Neural cell (in vitro differentiated cells): ENCODE measurements around the gene USP12. TPM values are rescaled to one million over a fixed set of nuclear protein-coding genes. Genes with fewer than 3 reads are reported as not detected.

Experiments used
- H2AFZ ChIP-seq: fragments of 200-600, 300-800 bp; sonication (generic), shearing (Covaris generic); 2 replicates; pipeline ENCODE4 v1.6.0; 2014; ENCODE audit warnings: low read depth, mild to moderate bottlenecking, antibody characterized with exemption, low read length, moderate library complexity
- H3F3A ChIP-seq: fragments of 200-600 bp; shearing (Covaris generic); 2 replicates; pipeline ENCODE4 v1.6.1; 2016; ENCODE audit warnings: mild to moderate bottlenecking, moderate library complexity, mixed read lengths, antibody characterized with exemption, low read length; ENCODE audit not compliant: insufficient read depth, poor library complexity, severe bottlenecking
- H3K27ac ChIP-seq: fragments of 200-600, 300-800 bp; sonication (generic), shearing (Covaris generic); 2 replicates; pipeline ENCODE4 v1.5.1; 2014; ENCODE audit warnings: mild to moderate bottlenecking, low read length, moderate library complexity
- H3K27me3 ChIP-seq: fragments of 300-800, 200-600 bp; sonication (generic), shearing (Covaris generic); 2 replicates; pipeline ENCODE4 v1.6.0; 2014; ENCODE audit warnings: mild to moderate bottlenecking, low read depth, low read length, moderate library complexity; ENCODE audit not compliant: insufficient read depth
- H3K36me3 ChIP-seq: fragments of 300-800, 200-600 bp; sonication (generic), shearing (Covaris generic); 2 replicates; pipeline ENCODE4 v1.5.1; 2014; ENCODE audit warnings: mild to moderate bottlenecking, antibody characterized with exemption, low read length, moderate library complexity; ENCODE audit not compliant: insufficient read depth
- H3K4me2 ChIP-seq: fragments of 300-800, 200-600 bp; sonication (generic), shearing (Covaris generic); 2 replicates; pipeline ENCODE4 v1.6.0; 2014; ENCODE audit warnings: mild to moderate bottlenecking, low read length
- H3K4me3 ChIP-seq: fragments of 300-800, 200-600 bp; sonication (generic), shearing (Covaris generic); 2 replicates; pipeline ENCODE4 v1.5.1; 2014; ENCODE audit warnings: mild to moderate bottlenecking, low read length, moderate library complexity
- H3K79me2 ChIP-seq: fragments of 200-600 bp; shearing (Covaris generic); replicated peaks from 2 replicates; pipeline ENCODE4 v1.6.0; 2014; ENCODE audit warnings: mild to moderate bottlenecking, low read length, moderate library complexity; ENCODE audit not compliant: insufficient read depth
- H3K9ac ChIP-seq: fragments of 300-800, 200-600 bp; sonication (generic), shearing (Covaris generic); 2 replicates; pipeline ENCODE4 v1.6.1; 2016; ENCODE audit warnings: mild to moderate bottlenecking, low read length, mixed read lengths
- H3K9me2 ChIP-seq: fragments of 200-600 bp; shearing (Covaris generic); 2 replicates; pipeline ENCODE4 v1.6.1; 2016; ENCODE audit warnings: mild to moderate bottlenecking, low read length, mixed read lengths; ENCODE audit not compliant: insufficient read depth
- H3K9me3 ChIP-seq: fragments of 200-600, 300-800 bp; sonication (generic), shearing (Covaris generic); 2 replicates; pipeline ENCODE4 v1.6.1; 2016; ENCODE audit warnings: mild to moderate bottlenecking, mixed run types, low read length, moderate library complexity, mixed read lengths
- H4K20me1 ChIP-seq: fragments of 200-600 bp; shearing (Covaris generic); 2 replicates; pipeline ENCODE4 v1.6.1; 2016; ENCODE audit warnings: mild to moderate bottlenecking, mixed run types; ENCODE audit not compliant: insufficient read depth
- EP300 ChIP-seq: fragments of 450-650 bp; conservative IDR thresholded peaks from 2 replicates; pipeline ENCODE4 v1.6.1; 2014; ENCODE audit warnings: antibody characterized with exemption, mild to moderate bottlenecking, moderate library complexity; ENCODE audit not compliant: poor library complexity, severe bottlenecking
- EZH2 ChIP-seq: fragments of 200-600, 300-800 bp; shearing (Covaris generic), sonication (generic); IDR thresholded peaks from 2 replicates; pipeline ENCODE4 v1.6.1; 2014; ENCODE audit warnings: antibody characterized with exemption, low read length, borderline replicate concordance, mild to moderate bottlenecking; ENCODE audit not compliant: insufficient read depth, poor library complexity, severe bottlenecking
- MXI1 ChIP-seq: fragments of 450-650 bp; conservative IDR thresholded peaks from 2 replicates; pipeline ENCODE4 v1.6.1; 2014; ENCODE audit warnings: antibody characterized with exemption, mild to moderate bottlenecking; ENCODE audit not compliant: poor library complexity, severe bottlenecking
- POLR2AphosphoS5 ChIP-seq: IDR thresholded peaks from 2 replicates; pipeline ENCODE4 v1.6.1; 2012
- RAD21 ChIP-seq: fragments of 450-650 bp; conservative IDR thresholded peaks from 2 replicates; pipeline ENCODE4 v1.6.1; 2014; ENCODE audit warnings: antibody characterized with exemption, mild to moderate bottlenecking, moderate library complexity
- SMC3 ChIP-seq: fragments of 450-650 bp; conservative IDR thresholded peaks from 2 replicates; pipeline ENCODE4 v1.6.1; 2014; ENCODE audit warnings: antibody characterized with exemption, mild to moderate bottlenecking, moderate library complexity; ENCODE audit not compliant: poor library complexity
- TAF1 ChIP-seq: IDR thresholded peaks from 2 replicates; pipeline ENCODE4 v1.6.1; 2012; ENCODE audit warnings: low read depth
- polyA plus RNA-seq: library from polyadenylated mRNA; depleted of rRNA; stranded (reverse); fragments of >200 nt; gene quantifications from 2 replicates; pipeline ENCODE4 v1.2.3, GENCODE V29; 2014
- TF ChIP-seq, protein P1 (sequence below): IDR thresholded peaks from 2 replicates; pipeline ENCODE4 v1.6.1; 2012; ENCODE audit warnings: borderline replicate concordance
- TF ChIP-seq, protein P2 (sequence below): fragments of 450-650 bp; IDR thresholded peaks from 2 replicates; pipeline ENCODE4 v1.5.1; 2014; ENCODE audit warnings: antibody characterized with exemption, mild to moderate bottlenecking, moderate library complexity; ENCODE audit not compliant: poor library complexity, severe bottlenecking

USP12 gene
- polyA plus RNA-seq, 1 donor from 2014 or later = 26.2 TPM

DNA sequence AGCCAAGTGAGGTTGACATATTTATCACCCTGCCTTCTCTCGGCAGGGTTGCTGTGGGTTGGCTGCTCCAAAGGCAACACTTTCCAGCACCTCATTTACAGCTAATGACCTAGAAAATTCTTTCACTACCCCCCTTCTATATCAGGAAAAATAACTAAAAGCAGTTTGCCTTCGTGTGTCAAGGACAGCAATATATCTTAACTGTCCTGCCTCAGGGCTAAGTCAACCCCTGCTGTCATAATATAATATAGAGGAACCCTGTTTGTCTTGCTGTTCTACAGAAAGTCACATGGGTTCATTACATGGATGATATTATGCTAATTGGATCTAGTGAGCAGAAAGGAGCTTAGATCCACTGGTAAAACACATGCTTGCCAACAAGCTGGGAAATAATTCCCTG lies 28.1 kb upstream of the USP12 start:
- no peaks in the 10 kb centered on the region for H3K9me2 ChIP-seq
- no peaks in the 10 kb centered on the region for H3K27me3 ChIP-seq
- no peak overlapping the region for H3K9ac ChIP-seq
- no peaks in the 10 kb centered on the region for H3F3A ChIP-seq
- no peak overlapping the region for H3K4me3 ChIP-seq
- H3K36me3 ChIP-seq = no peaks in the 10 kb centered on the region
- H3K9me3 ChIP-seq = no peaks in the 10 kb centered on the region
- no peaks in the 10 kb centered on the region for H3K79me2 ChIP-seq
- no peak overlapping the region for H3K27ac ChIP-seq
- no peak overlapping the region for H3K4me2 ChIP-seq
- TF ChIP-seq POLR2AphosphoS5 = no peak
- no peak for TF ChIP-seq RAD21
- no peak for TF ChIP-seq SMC3
- TF ChIP-seq, protein P1, sequence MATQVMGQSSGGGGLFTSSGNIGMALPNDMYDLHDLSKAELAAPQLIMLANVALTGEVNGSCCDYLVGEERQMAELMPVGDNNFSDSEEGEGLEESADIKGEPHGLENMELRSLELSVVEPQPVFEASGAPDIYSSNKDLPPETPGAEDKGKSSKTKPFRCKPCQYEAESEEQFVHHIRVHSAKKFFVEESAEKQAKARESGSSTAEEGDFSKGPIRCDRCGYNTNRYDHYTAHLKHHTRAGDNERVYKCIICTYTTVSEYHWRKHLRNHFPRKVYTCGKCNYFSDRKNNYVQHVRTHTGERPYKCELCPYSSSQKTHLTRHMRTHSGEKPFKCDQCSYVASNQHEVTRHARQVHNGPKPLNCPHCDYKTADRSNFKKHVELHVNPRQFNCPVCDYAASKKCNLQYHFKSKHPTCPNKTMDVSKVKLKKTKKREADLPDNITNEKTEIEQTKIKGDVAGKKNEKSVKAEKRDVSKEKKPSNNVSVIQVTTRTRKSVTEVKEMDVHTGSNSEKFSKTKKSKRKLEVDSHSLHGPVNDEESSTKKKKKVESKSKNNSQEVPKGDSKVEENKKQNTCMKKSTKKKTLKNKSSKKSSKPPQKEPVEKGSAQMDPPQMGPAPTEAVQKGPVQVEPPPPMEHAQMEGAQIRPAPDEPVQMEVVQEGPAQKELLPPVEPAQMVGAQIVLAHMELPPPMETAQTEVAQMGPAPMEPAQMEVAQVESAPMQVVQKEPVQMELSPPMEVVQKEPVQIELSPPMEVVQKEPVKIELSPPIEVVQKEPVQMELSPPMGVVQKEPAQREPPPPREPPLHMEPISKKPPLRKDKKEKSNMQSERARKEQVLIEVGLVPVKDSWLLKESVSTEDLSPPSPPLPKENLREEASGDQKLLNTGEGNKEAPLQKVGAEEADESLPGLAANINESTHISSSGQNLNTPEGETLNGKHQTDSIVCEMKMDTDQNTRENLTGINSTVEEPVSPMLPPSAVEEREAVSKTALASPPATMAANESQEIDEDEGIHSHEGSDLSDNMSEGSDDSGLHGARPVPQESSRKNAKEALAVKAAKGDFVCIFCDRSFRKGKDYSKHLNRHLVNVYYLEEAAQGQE = no peak
- no peak for TF ChIP-seq MXI1
- TF ChIP-seq EZH2 = no peak
- TF ChIP-seq TAF1 = no peak
- no peak for TF ChIP-seq EP300
- TF ChIP-seq, protein P2, sequence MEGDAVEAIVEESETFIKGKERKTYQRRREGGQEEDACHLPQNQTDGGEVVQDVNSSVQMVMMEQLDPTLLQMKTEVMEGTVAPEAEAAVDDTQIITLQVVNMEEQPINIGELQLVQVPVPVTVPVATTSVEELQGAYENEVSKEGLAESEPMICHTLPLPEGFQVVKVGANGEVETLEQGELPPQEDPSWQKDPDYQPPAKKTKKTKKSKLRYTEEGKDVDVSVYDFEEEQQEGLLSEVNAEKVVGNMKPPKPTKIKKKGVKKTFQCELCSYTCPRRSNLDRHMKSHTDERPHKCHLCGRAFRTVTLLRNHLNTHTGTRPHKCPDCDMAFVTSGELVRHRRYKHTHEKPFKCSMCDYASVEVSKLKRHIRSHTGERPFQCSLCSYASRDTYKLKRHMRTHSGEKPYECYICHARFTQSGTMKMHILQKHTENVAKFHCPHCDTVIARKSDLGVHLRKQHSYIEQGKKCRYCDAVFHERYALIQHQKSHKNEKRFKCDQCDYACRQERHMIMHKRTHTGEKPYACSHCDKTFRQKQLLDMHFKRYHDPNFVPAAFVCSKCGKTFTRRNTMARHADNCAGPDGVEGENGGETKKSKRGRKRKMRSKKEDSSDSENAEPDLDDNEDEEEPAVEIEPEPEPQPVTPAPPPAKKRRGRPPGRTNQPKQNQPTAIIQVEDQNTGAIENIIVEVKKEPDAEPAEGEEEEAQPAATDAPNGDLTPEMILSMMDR = no peak
- H2AFZ ChIP-seq = no peak overlapping the region
- no peaks in the 10 kb centered on the region for H4K20me1 ChIP-seq

DNA sequence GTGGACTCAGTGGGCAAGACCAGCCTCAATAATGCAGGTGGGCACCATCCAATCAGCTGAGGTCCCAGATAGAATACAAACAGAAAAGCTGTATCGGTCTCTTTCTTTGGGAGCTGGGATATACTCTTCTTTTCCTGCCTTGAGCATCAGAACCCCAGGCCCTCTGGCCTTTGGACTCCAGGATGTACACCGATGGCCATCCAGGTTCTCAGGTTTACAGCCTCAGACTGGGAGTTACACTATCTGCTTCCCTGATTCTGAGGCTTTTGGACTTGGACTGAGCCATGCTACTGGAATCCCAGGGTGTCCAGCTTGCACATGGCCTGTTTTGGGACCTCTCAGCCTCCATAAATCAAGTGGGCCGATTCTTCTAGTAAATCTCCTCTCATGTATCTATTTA lies 27.6 kb upstream of the USP12 start:
- H3K9ac ChIP-seq = no peak overlapping the region
- H3K4me2 ChIP-seq = no peak overlapping the region
- no peak for TF ChIP-seq MXI1
- TF ChIP-seq RAD21 = no peak
- TF ChIP-seq SMC3 = no peak
- no peak overlapping the region for H3K4me3 ChIP-seq
- no peaks in the 10 kb centered on the region for H3K9me3 ChIP-seq
- no peak overlapping the region for H2AFZ ChIP-seq
- no peaks in the 10 kb centered on the region for H4K20me1 ChIP-seq
- H3F3A ChIP-seq = no peaks in the 10 kb centered on the region
- H3K9me2 ChIP-seq = no peaks in the 10 kb centered on the region
- no peak overlapping the region for H3K27ac ChIP-seq
- H3K79me2 ChIP-seq = no peaks in the 10 kb centered on the region
- no peaks in the 10 kb centered on the region for H3K36me3 ChIP-seq
- H3K27me3 ChIP-seq = no peaks in the 10 kb centered on the region
